GM12878 (cell line): ENCODE results near the gene IDS. TPM values are rescaled to one million over a fixed set of nuclear protein-coding genes. Genes with fewer than 3 reads are reported as not detected.

Experiments used
- BRCA1 ChIP-seq: IDR thresholded peaks from 2 replicates; pipeline ENCODE4 v1.6.1; 2011; ENCODE audit warnings: low read depth, low read length, improper control_type of control experiment
- KAT2A ChIP-seq: conservative IDR thresholded peaks from 2 replicates; pipeline ENCODE4 v1.6.1; 2011; ENCODE audit warnings: low read depth, low read length; ENCODE audit not compliant: control insufficient read depth
- RCOR1 ChIP-seq: conservative IDR thresholded peaks from 2 replicates; pipeline ENCODE4 v1.6.1; 2012; ENCODE audit warnings: low read depth, low read length, improper control_type of control experiment
- SIN3A ChIP-seq: IDR thresholded peaks from 2 replicates; pipeline ENCODE4 v1.6.1; 2012; ENCODE audit warnings: low read depth, low read length, improper control_type of control experiment
- SRF ChIP-seq, 2 experiments: IDR thresholded peaks; 2 replicates each; pipeline ENCODE4 v1.6.1; 2011; ENCODE audit warnings: low read depth in 2 of 2, low read length in 2 of 2, mild to moderate bottlenecking in 1 of 2, moderate library complexity in 1 of 2
- TBL1XR1 ChIP-seq: IDR thresholded peaks from 2 replicates; pipeline ENCODE4 v1.6.1; 2012; ENCODE audit warnings: low read depth, low read length, improper control_type of control experiment
- ZBED1 ChIP-seq: IDR thresholded peaks from 2 replicates; pipeline ENCODE4 v1.6.1; 2016; ENCODE audit warnings: borderline replicate concordance
- ZNF622 ChIP-seq: fragments of 450-650 bp; IDR thresholded peaks from 2 replicates; pipeline ENCODE4 v1.6.1; 2017; ENCODE audit warnings: mild to moderate bottlenecking, inconsistent platforms
- ZZZ3 ChIP-seq: IDR thresholded peaks from 2 replicates; pipeline ENCODE4 v1.6.1; 2011; ENCODE audit warnings: low read depth; ENCODE audit not compliant: control insufficient read depth, insufficient read length
- polyA plus RNA-seq, 11 experiments: library from polyadenylated mRNA; depleted of rRNA in 4 of 11; unstranded in 6 of 11; stranded (reverse) in 5 of 11; fragments of >200 nt; fragmentation: Nextera tagmentation in 4 of 11; fragmentation: Illumina TruSeq in 1 of 11; extraction: Ambion mirVana in 4 of 11; extraction: Trizol in 1 of 11; gene quantifications; 1 replicate in 1 of 11; 2 replicates in 10 of 11; pipeline versions ENCODE4 v1.2.1 to v1.2.3, GENCODE V29; 2011 to 2016; ENCODE audit warnings: inconsistent platforms in 2 of 11, missing spikeins in 2 of 11, low read depth in 1 of 11
- total RNA-seq, 4 experiments: library from RNA; depleted of rRNA in 3 of 4; stranded (reverse); fragments of >200 nt in 3 of 4; fragmentation: Illumina TruSeq in 1 of 4; extraction: Trizol in 1 of 4; gene quantifications; 2 replicates each; pipeline versions ENCODE4 v1.2.1 to v1.2.3, GENCODE V29; 2013 to 2021
- TF ChIP-seq, protein P1 (sequence below): IDR thresholded peaks from 2 replicates; pipeline ENCODE4 v1.6.1; 2012; ENCODE audit warnings: improper control_type of control experiment, low read depth, low read length; ENCODE audit not compliant: insufficient replicate concordance
- TF ChIP-seq, protein P2 (sequence below): IDR thresholded peaks from 2 replicates; pipeline ENCODE4 v1.6.1; 2011; ENCODE audit warnings: borderline replicate concordance, low read depth, mild to moderate bottlenecking, moderate library complexity, low read length; ENCODE audit not compliant: insufficient read depth, poor library complexity, severe bottlenecking
- TF ChIP-seq, protein P3 (sequence below): fragments of 450-650 bp; IDR thresholded peaks from 2 replicates; pipeline ENCODE4 v1.6.1; 2017; ENCODE audit warnings: mild to moderate bottlenecking, moderate library complexity

Gene IDS
- total and polyA plus RNA-seq, 10 of the 15 experiments (the other 5 are each of a cell fraction or from before 2014, with no cell fraction given): 6.1 to 79.1 (median 51.7) TPM

DNA sequence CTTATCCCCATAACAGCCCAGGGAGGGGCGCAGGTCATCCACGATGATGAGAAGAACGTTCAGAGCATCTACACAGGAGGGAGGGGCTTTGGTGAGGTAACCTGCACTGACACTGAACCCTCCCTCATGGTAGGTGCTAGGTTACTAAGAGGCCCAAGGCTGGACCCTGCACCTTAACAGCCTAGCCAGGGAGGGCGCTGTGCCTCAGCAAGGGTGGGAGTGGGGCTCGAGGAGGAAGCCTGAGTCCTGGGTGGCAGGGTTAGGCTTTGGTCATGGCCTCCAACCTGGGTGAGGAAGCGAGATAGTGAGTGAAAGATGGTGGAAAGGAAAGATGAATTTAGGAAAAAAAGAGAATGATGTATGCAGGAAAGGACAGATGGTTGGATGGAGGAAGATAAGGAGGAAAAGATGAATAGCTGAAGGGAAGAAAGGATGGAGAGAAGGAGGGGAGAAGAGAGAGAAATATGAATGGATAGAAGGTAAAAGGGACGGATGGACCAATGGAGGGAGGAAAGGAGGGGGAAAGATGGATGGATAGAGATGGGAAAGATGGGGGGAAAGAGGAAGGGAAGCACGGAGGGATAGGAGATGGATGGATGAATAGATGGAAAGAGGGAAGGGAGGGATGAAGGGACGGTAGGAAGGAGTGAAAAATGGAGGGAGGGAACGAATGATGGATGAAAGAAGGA is 736 bp downstream of the IDS start (continued):
- TF ChIP-seq, protein P1, sequence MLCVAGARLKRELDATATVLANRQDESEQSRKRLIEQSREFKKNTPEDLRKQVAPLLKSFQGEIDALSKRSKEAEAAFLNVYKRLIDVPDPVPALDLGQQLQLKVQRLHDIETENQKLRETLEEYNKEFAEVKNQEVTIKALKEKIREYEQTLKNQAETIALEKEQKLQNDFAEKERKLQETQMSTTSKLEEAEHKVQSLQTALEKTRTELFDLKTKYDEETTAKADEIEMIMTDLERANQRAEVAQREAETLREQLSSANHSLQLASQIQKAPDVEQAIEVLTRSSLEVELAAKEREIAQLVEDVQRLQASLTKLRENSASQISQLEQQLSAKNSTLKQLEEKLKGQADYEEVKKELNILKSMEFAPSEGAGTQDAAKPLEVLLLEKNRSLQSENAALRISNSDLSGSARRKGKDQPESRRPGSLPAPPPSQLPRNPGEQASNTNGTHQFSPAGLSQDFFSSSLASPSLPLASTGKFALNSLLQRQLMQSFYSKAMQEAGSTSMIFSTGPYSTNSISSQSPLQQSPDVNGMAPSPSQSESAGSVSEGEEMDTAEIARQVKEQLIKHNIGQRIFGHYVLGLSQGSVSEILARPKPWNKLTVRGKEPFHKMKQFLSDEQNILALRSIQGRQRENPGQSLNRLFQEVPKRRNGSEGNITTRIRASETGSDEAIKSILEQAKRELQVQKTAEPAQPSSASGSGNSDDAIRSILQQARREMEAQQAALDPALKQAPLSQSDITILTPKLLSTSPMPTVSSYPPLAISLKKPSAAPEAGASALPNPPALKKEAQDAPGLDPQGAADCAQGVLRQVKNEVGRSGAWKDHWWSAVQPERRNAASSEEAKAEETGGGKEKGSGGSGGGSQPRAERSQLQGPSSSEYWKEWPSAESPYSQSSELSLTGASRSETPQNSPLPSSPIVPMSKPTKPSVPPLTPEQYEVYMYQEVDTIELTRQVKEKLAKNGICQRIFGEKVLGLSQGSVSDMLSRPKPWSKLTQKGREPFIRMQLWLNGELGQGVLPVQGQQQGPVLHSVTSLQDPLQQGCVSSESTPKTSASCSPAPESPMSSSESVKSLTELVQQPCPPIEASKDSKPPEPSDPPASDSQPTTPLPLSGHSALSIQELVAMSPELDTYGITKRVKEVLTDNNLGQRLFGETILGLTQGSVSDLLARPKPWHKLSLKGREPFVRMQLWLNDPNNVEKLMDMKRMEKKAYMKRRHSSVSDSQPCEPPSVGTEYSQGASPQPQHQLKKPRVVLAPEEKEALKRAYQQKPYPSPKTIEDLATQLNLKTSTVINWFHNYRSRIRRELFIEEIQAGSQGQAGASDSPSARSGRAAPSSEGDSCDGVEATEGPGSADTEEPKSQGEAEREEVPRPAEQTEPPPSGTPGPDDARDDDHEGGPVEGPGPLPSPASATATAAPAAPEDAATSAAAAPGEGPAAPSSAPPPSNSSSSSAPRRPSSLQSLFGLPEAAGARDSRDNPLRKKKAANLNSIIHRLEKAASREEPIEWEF: no peak
- TF ChIP-seq, protein P2, sequence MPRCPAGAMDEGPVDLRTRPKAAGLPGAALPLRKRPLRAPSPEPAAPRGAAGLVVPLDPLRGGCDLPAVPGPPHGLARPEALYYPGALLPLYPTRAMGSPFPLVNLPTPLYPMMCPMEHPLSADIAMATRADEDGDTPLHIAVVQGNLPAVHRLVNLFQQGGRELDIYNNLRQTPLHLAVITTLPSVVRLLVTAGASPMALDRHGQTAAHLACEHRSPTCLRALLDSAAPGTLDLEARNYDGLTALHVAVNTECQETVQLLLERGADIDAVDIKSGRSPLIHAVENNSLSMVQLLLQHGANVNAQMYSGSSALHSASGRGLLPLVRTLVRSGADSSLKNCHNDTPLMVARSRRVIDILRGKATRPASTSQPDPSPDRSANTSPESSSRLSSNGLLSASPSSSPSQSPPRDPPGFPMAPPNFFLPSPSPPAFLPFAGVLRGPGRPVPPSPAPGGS: no peak
- TF ChIP-seq SIN3A: no peak
- TF ChIP-seq, protein P3, sequence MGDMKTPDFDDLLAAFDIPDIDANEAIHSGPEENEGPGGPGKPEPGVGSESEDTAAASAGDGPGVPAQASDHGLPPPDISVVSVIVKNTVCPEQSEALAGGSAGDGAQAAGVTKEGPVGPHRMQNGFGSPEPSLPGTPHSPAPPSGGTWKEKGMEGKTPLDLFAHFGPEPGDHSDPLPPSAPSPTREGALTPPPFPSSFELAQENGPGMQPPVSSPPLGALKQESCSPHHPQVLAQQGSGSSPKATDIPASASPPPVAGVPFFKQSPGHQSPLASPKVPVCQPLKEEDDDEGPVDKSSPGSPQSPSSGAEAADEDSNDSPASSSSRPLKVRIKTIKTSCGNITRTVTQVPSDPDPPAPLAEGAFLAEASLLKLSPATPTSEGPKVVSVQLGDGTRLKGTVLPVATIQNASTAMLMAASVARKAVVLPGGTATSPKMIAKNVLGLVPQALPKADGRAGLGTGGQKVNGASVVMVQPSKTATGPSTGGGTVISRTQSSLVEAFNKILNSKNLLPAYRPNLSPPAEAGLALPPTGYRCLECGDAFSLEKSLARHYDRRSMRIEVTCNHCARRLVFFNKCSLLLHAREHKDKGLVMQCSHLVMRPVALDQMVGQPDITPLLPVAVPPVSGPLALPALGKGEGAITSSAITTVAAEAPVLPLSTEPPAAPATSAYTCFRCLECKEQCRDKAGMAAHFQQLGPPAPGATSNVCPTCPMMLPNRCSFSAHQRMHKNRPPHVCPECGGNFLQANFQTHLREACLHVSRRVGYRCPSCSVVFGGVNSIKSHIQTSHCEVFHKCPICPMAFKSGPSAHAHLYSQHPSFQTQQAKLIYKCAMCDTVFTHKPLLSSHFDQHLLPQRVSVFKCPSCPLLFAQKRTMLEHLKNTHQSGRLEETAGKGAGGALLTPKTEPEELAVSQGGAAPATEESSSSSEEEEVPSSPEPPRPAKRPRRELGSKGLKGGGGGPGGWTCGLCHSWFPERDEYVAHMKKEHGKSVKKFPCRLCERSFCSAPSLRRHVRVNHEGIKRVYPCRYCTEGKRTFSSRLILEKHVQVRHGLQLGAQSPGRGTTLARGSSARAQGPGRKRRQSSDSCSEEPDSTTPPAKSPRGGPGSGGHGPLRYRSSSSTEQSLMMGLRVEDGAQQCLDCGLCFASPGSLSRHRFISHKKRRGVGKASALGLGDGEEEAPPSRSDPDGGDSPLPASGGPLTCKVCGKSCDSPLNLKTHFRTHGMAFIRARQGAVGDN: no peak
- TF ChIP-seq RCOR1: no peak
- no peak for TF ChIP-seq ZBED1
- no peak for TF ChIP-seq ZZZ3
- TF ChIP-seq KAT2A: no peak
- TF ChIP-seq SRF (IDR thresholded peaks at IDR 0.05; ENCODE audit: low read depth in 2 of 2, low read length in 2 of 2): no peak
- no peak for TF ChIP-seq ZNF622
- TF ChIP-seq BRCA1: no peak
- no peak for TF ChIP-seq TBL1XR1
